DOHH2 (cell line): ENCODE measurements around the gene ECT2L.

Experiments
- H3F3A ChIP-seq: fragments of 200-600 bp; sonication (generic), shearing (Covaris generic); 2 replicates; pipeline ENCODE4 v1.6.0; 2016; ENCODE audit warnings: antibody characterized with exemption, mild to moderate bottlenecking; ENCODE audit not compliant: control insufficient read depth, insufficient read depth
- H3K27ac ChIP-seq: fragments of 200-600 bp; sonication (generic); 2 replicates; pipeline ENCODE4 v1.5.1; 2014; ENCODE audit warnings: low read depth, mild to moderate bottlenecking, low read length, moderate library complexity
- H3K27me3 ChIP-seq: fragments of 200-600 bp; sonication (generic); 2 replicates; pipeline ENCODE4 v1.6.1; 2014; ENCODE audit warnings: mild to moderate bottlenecking, low read length, mixed read lengths; ENCODE audit not compliant: control insufficient read depth
- H3K36me3 ChIP-seq: fragments of 200-600 bp; sonication (generic); 2 replicates; pipeline ENCODE4 v1.6.1; 2014; ENCODE audit warnings: mild to moderate bottlenecking, low read length, moderate library complexity, mixed read lengths; ENCODE audit not compliant: control insufficient read depth
- H3K4me1 ChIP-seq: fragments of 200-600 bp; sonication (generic); 2 replicates; pipeline ENCODE4 v1.6.1; 2014; ENCODE audit warnings: mild to moderate bottlenecking, low read length, mixed read lengths; ENCODE audit not compliant: control insufficient read depth
- H3K4me2 ChIP-seq: fragments of 200-600 bp; sonication (generic); 2 replicates; pipeline ENCODE4 v1.6.0; 2014; ENCODE audit warnings: mild to moderate bottlenecking, low read length, moderate library complexity
- H3K4me3 ChIP-seq: fragments of 200-600 bp; sonication (generic); 2 replicates; pipeline ENCODE4 v1.5.1; 2014; ENCODE audit warnings: mild to moderate bottlenecking, low read length, mixed read lengths
- H3K79me2 ChIP-seq: fragments of 200-600 bp; sonication (generic); 2 replicates; pipeline ENCODE4 v1.6.1; 2014; ENCODE audit warnings: mild to moderate bottlenecking, low read length, mixed read lengths; ENCODE audit not compliant: control insufficient read depth
- H3K9me2 ChIP-seq: fragments of 200-600 bp; sonication (generic); replicated peaks from 2 replicates; pipeline ENCODE4 v1.6.1; 2014; ENCODE audit warnings: mild to moderate bottlenecking, low read length, mixed read lengths; ENCODE audit not compliant: control insufficient read depth
- H3K9me3 ChIP-seq: fragments of 200-600 bp; sonication (generic); 2 replicates; pipeline ENCODE4 v1.6.1; 2014; ENCODE audit warnings: antibody characterized with exemption, low read length, mixed read lengths; ENCODE audit not compliant: control insufficient read depth, insufficient read depth
- H4K20me1 ChIP-seq: fragments of 200-600 bp; sonication (generic); 2 replicates; pipeline ENCODE4 v1.6.0; 2014; ENCODE audit warnings: low read depth, mild to moderate bottlenecking, antibody characterized with exemption, low read length, moderate library complexity; ENCODE audit not compliant: control insufficient read depth, insufficient read depth
- CTCF ChIP-seq: fragments of 200-600 bp; sonication (generic); IDR thresholded peaks from one replicate; pipeline ENCODE4 v1.5.1; 2014; ENCODE audit warnings: antibody characterized with exemption, mild to moderate bottlenecking, low read depth, low read length; ENCODE audit not compliant: poor library complexity, severe bottlenecking
- EZH2phosphoT487 ChIP-seq: fragments of 200-600 bp; sonication (generic); IDR thresholded peaks from 2 replicates; pipeline ENCODE4 v1.6.1; 2017; ENCODE audit warnings: borderline replicate concordance, mild to moderate bottlenecking, antibody characterized with exemption, low read length, moderate library complexity, mixed read lengths

The ECT2L gene

GRCh38 chr6:138864343-138864890 lies 68.5 kb downstream of the ECT2L start:
- Histone ChIP-seq H3K27ac (no peak overlapping the region), H3K4me3 (no peak overlapping the region), H3K36me3 (no peaks in the 10 kb centered on the region), H3K27me3 (no peaks in the 10 kb centered on the region; the same call in none of the 2 replicates), H3K9me2 (no peaks in the 10 kb centered on the region), H3K79me2 (no peaks in the 10 kb centered on the region), H3K4me2 (no peak overlapping the region), H3K4me1 (no peaks in the 10 kb centered on the region), H4K20me1 (no peaks in the 10 kb centered on the region), H3F3A (no peaks in the 10 kb centered on the region), H3K9me3 (no peaks in the 10 kb centered on the region)
- TF ChIP-seq CTCF (no peak), EZH2phosphoT487 (no peak)

DNA sequence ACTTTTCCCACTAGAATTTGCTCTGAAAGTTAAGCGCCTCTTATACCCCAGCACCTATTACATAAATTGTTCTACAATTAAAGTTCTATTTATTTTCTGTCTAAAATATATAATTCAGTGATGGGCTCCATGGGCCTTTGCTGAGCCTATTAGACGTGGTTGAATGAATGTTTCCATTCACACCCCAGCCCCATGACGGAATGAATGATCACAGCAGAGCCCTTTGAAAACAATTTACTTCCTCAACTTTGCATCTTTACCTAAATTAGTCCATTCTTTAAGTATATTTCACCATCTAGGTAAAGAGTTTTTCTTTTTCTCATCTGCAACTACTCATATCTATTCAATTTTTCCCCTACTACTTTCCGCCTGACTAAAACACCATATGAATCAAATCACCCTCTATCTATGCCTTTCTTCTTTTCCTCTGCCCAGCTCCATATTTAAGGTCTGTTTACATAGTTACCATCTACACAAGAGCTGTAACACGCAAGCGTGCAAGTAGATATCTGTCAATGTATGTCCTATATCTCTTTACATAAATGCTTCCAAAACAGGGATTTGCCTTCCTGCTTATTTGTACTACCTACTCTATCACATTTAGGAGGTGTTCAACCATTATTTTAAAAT lies 69.7 kb downstream of the ECT2L start:
- Histone ChIP-seq H3K9me2 (no peaks in the 10 kb centered on the region), H3K79me2 (no peaks in the 10 kb centered on the region), H3K27ac (no peak overlapping the region), H3K9me3 (no peaks in the 10 kb centered on the region), H3K4me3 (no peak overlapping the region), H3K36me3 (no peaks in the 10 kb centered on the region), H3K4me2 (no peak overlapping the region), H3K27me3 (peaks cover 4% of the 10 kb centered on the region), H3F3A (no peaks in the 10 kb centered on the region), H4K20me1 (no peaks in the 10 kb centered on the region), H3K4me1 (no peaks in the 10 kb centered on the region)
- TF ChIP-seq CTCF (no peak), EZH2phosphoT487 (no peak)

- peaks cover 6% of the 10 kb centered on the region for H3K27me3 ChIP-seq
- TF ChIP-seq EZH2phosphoT487 (no peak), CTCF (no peak)
- no peaks in the 10 kb centered on the region for H3K36me3 ChIP-seq
- H3K4me3 ChIP-seq: no peak overlapping the region
- no peaks in the 10 kb centered on the region for H3K4me1 ChIP-seq
- no peak overlapping the region for H3K27ac ChIP-seq
- no peaks in the 10 kb centered on the region for H3K9me3 ChIP-seq
- H4K20me1 ChIP-seq: no peaks in the 10 kb centered on the region
- no peaks in the 10 kb centered on the region for H3F3A ChIP-seq
- H3K9me2 ChIP-seq: no peaks in the 10 kb centered on the region
- no peak overlapping the region for H3K4me2 ChIP-seq
- no peaks in the 10 kb centered on the region for H3K79me2 ChIP-seq
Observed at GRCh38 chr6:138868181-138868580, 72.3 kb downstream of the ECT2L start.
